Superior temporal gyrus (tissue), 1 donor: ENCODE results near the gene PRMT2.
A peak's percentile ranks its signal among the peaks of the same experiment; 100 is the strongest.
"Not testable (repeated sequence)": the region's sequence is repeated elsewhere in the genome, so short reads cannot be mapped to it uniquely, and the experiment has no call there.

Source experiments
- DNase-seq: peaks from one replicate; pipeline ENCODE4 v3.0.0-alpha.2; 2016; ENCODE audit errors: extremely low spot score

The PRMT2 gene

GRCh38 chr21:46617267-46618051 is 18.0 kb upstream of the PRMT2 start:
- DNase-seq: no peak

- DNase-seq: no peak
Observed at GRCh38 chr21:46618738-46619379, 16.6 kb upstream of the PRMT2 start.

GRCh38 chr21:46619846-46620245 is 15.6 kb upstream of the PRMT2 start:
- no peak for DNase-seq

GRCh38 chr21:46620846-46621245 is 14.6 kb upstream of the PRMT2 start:
- DNase-seq: no peak

- DNase-seq: peak; percentile 94
Observed at GRCh38 chr21:46621457-46622182, 13.9 kb upstream of the PRMT2 start.

GRCh38 chr21:46622226-46622625 is 13.2 kb upstream of the PRMT2 start:
- DNase-seq: peak; percentile 91

GRCh38 chr21:46624050-46624449 is 11.4 kb upstream of the PRMT2 start:
- peak; percentile 52 for DNase-seq

- DNase-seq: no peak
Observed at GRCh38 chr21:46625759-46626158, 9.7 kb upstream of the PRMT2 start.

GRCh38 chr21:46626536-46626935 is 8.9 kb upstream of the PRMT2 start:
- no peak for DNase-seq

- DNase-seq: no peak
Observed at GRCh38 chr21:46626975-46627501, 8.4 kb upstream of the PRMT2 start.

- DNase-seq: no peak
Observed at GRCh38 chr21:46627726-46628125, 7.7 kb upstream of the PRMT2 start.

- DNase-seq: no peak
Observed at GRCh38 chr21:46628868-46629267, 6.6 kb upstream of the PRMT2 start.

- not testable (repeated sequence) for DNase-seq
Observed at GRCh38 chr21:46630915-46631314, 4.6 kb upstream of the PRMT2 start.

- DNase-seq: no peak
Observed at GRCh38 chr21:46633566-46633965, 1.9 kb upstream of the PRMT2 start.

GRCh38 chr21:46634427-46634826 is 1.0 kb upstream of the PRMT2 start:
- DNase-seq: no peak

GRCh38 chr21:46634966-46635323 is 529 bp upstream of the PRMT2 start:
- DNase-seq: peak; percentile 86

GRCh38 chr21:46636181-46636512 is 673 bp downstream of the PRMT2 start:
- DNase-seq: no peak

GRCh38 chr21:46636550-46637285 is 1.2 kb downstream of the PRMT2 start:
- DNase-seq: peak; percentile 22

- DNase-seq: peak; percentile 62
Observed at GRCh38 chr21:46637952-46638746, 2.7 kb downstream of the PRMT2 start.

- DNase-seq: peak; percentile 80
Observed at GRCh38 chr21:46639489-46640386, 4.3 kb downstream of the PRMT2 start.
